Activated B cell treated with CpG ODN at 0.5 μM for 24 hours (primary cell): ENCODE results near the gene NFIB. TPM values are rescaled to one million over a fixed set of nuclear protein-coding genes. Genes with fewer than 3 reads are reported as not detected.

Experiments used
- ATAC-seq: fragments of 200-7000 bp; cut with Tn5 transposase; one replicate; pipeline ENCODE4 v1.10.0; 2021; ENCODE audit warnings: low read depth, mild to moderate bottlenecking, moderate library complexity
- CTCF ChIA-PET: fragments of 350-600 bp; sonication (Branson Sonifier 250); formaldehyde crosslinking; loops from one replicate; lab custom pipeline; 2021; ENCODE audit warnings: antibody characterized with exemption; lab: Charles Lee
- POLR2A ChIA-PET: fragments of 350-600 bp; sonication (Branson Sonifier 250); formaldehyde crosslinking; loops from one replicate; lab custom pipeline; 2021; ENCODE audit warnings: antibody characterized with exemption; lab: Charles Lee
- DNase-seq: peaks from one replicate; pipeline ENCODE4 v3.0.0; 2022
- H3K27ac Mint-ChIP-seq: one replicate; pipeline ENCODE4 v1.8.0; 2020; ENCODE audit warnings: mixed read lengths
- H3K27me3 Mint-ChIP-seq: one replicate; pipeline ENCODE4 v1.8.0; 2021; ENCODE audit warnings: mixed read lengths
- H3K36me3 Mint-ChIP-seq: one replicate; pipeline ENCODE4 v1.8.0; 2021; ENCODE audit warnings: low read depth, mixed read lengths
- H3K4me1 Mint-ChIP-seq: one replicate; pipeline ENCODE4 v1.8.0; 2021; ENCODE audit warnings: mixed read lengths
- H3K4me3 Mint-ChIP-seq: one replicate; pipeline ENCODE4 v1.8.0; 2020; ENCODE audit warnings: mild to moderate bottlenecking, mixed read lengths
- H3K9me3 Mint-ChIP-seq: one replicate; pipeline ENCODE4 v1.8.0; 2020; ENCODE audit warnings: mixed read lengths
- intact Hi-C: fragments of 100-400 bp; cut with micrococcal nuclease; formaldehyde crosslinking; loops from one replicate; pipeline ENCODE4 v1.15.1; 2024
- total RNA-seq: library from RNA; stranded (reverse); gene quantifications from 2 replicates; pipeline ENCODE4 v1.2.3, GENCODE V29; 2022
- TF ChIP-seq, protein P1 (sequence below): fragments of 200-600 bp; IDR thresholded peaks from one replicate; pipeline ENCODE4 v1.8.0; 2022; ENCODE audit warnings: antibody characterized with exemption, mild to moderate bottlenecking

The NFIB gene
- total RNA-seq, 1 donor from 2014 or later: not detected

DNA sequence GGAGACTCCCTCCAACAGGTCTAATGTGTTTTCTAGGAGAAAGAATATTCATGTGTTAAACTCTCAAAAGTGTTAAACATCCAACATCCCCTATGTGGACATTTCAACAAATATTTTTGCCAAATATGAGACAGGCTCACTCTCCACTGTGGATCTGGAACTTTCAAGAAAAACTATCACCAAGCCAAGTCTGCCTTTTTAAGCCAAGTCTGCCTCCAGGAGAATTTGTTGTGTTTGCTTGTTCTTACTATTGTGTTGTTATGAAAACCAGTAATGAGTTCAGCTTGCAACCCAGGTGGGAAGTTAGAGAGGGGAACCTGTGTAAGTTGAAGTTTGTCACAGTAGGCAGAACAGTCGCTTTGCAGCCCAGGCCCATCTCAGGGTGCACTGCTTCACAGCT is 228.1 kb downstream of the NFIB start:
- Mint-ChIP-seq H3K27me3 (no peaks in the 10 kb centered on the region), H3K27ac (no peak overlapping the region), H3K9me3 (peaks cover 2% of the 10 kb centered on the region), H3K36me3 (no peaks in the 10 kb centered on the region), H3K4me3 (no peak overlapping the region), H3K4me1 (no peaks in the 10 kb centered on the region)
- no peak for ATAC-seq
- CTCF ChIA-PET: no interaction called here
- intact Hi-C loops: no loop called here
- POLR2A ChIA-PET: no interaction called here
- DNase-seq: no peak
- TF ChIP-seq, protein P1, sequence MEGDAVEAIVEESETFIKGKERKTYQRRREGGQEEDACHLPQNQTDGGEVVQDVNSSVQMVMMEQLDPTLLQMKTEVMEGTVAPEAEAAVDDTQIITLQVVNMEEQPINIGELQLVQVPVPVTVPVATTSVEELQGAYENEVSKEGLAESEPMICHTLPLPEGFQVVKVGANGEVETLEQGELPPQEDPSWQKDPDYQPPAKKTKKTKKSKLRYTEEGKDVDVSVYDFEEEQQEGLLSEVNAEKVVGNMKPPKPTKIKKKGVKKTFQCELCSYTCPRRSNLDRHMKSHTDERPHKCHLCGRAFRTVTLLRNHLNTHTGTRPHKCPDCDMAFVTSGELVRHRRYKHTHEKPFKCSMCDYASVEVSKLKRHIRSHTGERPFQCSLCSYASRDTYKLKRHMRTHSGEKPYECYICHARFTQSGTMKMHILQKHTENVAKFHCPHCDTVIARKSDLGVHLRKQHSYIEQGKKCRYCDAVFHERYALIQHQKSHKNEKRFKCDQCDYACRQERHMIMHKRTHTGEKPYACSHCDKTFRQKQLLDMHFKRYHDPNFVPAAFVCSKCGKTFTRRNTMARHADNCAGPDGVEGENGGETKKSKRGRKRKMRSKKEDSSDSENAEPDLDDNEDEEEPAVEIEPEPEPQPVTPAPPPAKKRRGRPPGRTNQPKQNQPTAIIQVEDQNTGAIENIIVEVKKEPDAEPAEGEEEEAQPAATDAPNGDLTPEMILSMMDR: no peak

DNA sequence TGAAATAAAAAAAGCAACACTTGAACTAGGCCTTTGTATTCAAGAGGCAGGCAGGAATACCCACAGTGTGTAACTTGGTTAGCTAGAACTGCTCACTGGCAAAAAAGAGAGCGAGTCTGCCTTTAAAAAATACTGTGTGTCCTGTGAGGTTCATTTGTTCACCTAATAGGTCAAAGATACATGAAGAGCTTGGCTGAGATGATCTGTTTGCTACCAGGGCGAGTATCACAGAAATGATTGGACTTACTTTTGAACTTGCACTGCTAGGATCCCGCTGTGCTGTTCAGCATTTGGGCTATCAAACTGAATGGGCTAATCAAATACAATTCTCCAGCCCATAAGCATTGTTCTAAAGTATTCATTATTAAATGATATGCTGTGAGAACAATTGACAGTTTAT is 229.1 kb downstream of the NFIB start:
- DNase-seq (no peak), ATAC-seq (no peak)
- Mint-ChIP-seq H3K4me3 (no peak overlapping the region), H3K27me3 (no peaks in the 10 kb centered on the region), H3K9me3 (no peaks in the 10 kb centered on the region), H3K27ac (no peak overlapping the region), H3K36me3 (no peaks in the 10 kb centered on the region), H3K4me1 (no peaks in the 10 kb centered on the region)
- intact Hi-C loops: no loop called here
- POLR2A ChIA-PET: no interaction called here
- CTCF ChIA-PET: no interaction called here
- TF ChIP-seq, protein P1: no peak

DNA sequence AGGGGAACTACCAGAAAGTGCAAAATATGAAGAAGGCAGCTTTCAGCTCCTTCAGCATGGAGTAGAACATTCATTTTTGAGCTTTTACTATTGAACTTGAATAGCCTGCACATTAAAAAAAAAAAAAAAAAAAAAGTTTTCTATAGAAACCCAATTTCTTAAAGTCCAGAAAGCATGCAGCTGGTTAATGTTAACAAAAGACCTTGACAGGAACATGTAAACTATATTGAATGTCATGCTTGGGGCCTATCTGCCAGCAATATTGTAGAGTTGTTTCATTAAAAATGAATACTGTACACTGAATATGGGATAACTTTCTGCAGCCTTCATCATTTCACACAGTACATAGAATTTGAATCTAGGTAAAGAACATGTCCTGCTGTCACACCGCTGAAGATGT is 230.6 kb downstream of the NFIB start:
- TF ChIP-seq, protein P1: no peak
- Mint-ChIP-seq H3K36me3 (no peaks in the 10 kb centered on the region), H3K4me1 (no peaks in the 10 kb centered on the region), H3K9me3 (no peaks in the 10 kb centered on the region), H3K4me3 (no peak overlapping the region), H3K27me3 (no peaks in the 10 kb centered on the region), H3K27ac (no peak overlapping the region)
- CTCF ChIA-PET: no interaction called here
- POLR2A ChIA-PET: no interaction called here
- ATAC-seq: no peak
- intact Hi-C loops: no loop called here
- DNase-seq: no peak

DNA sequence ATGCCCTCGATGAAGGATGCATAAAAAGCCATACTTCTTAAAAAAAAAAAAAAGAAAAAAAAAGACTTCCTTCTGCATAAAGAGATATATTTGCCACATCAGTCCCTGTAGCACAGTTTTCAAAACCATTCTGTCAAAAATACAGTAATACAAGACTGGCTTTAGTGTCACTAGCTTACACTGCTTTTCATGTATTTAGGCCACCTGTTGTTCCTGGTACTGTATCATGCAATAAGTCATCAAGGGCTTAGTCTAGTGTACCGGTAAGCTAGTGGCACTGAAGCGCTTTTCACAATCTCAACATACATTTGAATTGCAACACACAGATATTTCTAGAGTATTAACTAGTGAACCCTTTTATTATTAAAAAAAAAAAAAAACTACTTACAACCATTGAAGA is 231.2 kb downstream of the NFIB start:
- intact Hi-C loops: no loop called here
- H3K4me1 Mint-ChIP-seq: no peaks in the 10 kb centered on the region
- DNase-seq (no peak), ATAC-seq (no peak)
- no peaks in the 10 kb centered on the region for H3K9me3 Mint-ChIP-seq
- no peaks in the 10 kb centered on the region for H3K36me3 Mint-ChIP-seq
- ChIA-PET POLR2A (no interaction called here), CTCF (no interaction called here)
- no peak overlapping the region for H3K4me3 Mint-ChIP-seq
- TF ChIP-seq, protein P1: no peak
- H3K27ac Mint-ChIP-seq: no peak overlapping the region
- no peaks in the 10 kb centered on the region for H3K27me3 Mint-ChIP-seq

DNA sequence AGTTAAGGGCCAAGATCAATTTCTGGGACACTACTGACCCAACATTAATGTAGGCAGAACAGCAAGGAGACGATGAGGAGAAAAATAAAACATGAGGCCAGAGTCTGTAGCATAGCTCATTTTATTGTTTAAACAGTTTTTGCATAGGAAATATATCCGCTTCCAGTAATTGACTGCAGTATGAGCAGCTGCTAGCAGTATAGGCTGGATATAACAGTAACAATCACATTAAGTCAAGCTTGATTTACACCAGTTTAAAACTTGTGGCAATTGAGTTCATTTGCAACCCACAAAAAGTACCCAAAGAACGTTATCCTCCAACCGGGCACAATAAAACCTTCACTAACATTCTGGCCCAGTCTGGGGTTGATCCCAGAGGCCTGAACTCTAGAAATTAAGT is 232.2 kb downstream of the NFIB start:
- H3K4me3 Mint-ChIP-seq: no peak overlapping the region
- no peak overlapping the region for H3K27ac Mint-ChIP-seq
- H3K27me3 Mint-ChIP-seq: no peaks in the 10 kb centered on the region
- TF ChIP-seq, protein P1: no peak
- ATAC-seq (no peak), DNase-seq (no peak)
- ChIA-PET POLR2A (no interaction called here), CTCF (no interaction called here)
- intact Hi-C loops: no loop called here
- H3K4me1 Mint-ChIP-seq: no peaks in the 10 kb centered on the region
- H3K36me3 Mint-ChIP-seq: no peaks in the 10 kb centered on the region
- no peaks in the 10 kb centered on the region for H3K9me3 Mint-ChIP-seq
